ENCODE results near the gene CDK18. TPM values are rescaled to one million over a fixed set of nuclear protein-coding genes. Genes with fewer than 3 reads are reported as not detected.

The CDK18 gene
- total RNA-seq, 2 experiments from 2014 or later = 4.0 to 5.2 TPM

DNA sequence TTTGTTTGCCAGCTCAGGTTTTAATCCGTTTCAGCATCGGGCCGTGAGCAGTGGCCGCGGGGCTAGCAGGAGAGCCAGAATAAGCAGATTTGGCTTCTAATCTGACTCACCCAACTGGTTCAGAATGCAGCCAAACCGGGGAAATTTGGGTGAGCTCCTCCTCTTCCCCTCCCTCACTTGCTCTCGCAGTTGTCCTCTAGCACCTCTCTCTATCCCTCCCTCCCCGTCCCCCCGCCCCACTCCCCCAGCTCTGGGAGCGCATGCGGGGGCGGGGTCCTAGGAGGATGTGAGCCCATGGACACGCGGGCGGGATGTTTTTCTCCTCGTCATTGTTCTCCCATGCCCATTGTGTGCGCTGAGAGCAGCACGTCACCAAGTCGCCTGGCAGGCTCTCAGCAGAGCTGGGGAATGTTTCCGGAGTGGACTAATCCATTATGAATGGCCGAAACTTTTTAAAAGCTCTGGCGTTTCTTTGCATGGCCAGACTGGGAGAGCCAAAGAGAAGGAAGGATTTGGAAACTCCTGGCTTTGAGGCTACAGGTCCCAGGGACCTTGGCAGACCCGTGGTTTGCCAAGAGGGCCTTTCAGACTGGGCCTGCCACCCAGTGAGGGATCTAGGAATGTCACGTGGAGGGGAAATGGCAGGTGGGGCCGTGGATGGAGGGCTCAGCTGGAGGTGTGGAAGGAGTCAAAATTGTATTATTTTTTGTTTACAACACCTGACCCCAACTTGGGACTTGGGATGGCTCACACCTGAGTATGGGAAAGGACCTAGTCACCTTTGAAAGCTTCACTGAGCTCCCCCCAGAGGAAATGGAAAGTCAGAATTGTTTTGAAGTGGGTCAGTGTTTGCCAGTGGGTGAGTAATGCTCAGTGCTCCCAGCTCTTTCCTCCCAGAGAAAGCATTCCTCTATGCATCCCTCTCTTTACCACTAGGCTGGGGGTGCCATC is 39.2 kb downstream of the CDK18 start:
- H3K27ac Mint-ChIP-seq = no peak overlapping the region

DNA sequence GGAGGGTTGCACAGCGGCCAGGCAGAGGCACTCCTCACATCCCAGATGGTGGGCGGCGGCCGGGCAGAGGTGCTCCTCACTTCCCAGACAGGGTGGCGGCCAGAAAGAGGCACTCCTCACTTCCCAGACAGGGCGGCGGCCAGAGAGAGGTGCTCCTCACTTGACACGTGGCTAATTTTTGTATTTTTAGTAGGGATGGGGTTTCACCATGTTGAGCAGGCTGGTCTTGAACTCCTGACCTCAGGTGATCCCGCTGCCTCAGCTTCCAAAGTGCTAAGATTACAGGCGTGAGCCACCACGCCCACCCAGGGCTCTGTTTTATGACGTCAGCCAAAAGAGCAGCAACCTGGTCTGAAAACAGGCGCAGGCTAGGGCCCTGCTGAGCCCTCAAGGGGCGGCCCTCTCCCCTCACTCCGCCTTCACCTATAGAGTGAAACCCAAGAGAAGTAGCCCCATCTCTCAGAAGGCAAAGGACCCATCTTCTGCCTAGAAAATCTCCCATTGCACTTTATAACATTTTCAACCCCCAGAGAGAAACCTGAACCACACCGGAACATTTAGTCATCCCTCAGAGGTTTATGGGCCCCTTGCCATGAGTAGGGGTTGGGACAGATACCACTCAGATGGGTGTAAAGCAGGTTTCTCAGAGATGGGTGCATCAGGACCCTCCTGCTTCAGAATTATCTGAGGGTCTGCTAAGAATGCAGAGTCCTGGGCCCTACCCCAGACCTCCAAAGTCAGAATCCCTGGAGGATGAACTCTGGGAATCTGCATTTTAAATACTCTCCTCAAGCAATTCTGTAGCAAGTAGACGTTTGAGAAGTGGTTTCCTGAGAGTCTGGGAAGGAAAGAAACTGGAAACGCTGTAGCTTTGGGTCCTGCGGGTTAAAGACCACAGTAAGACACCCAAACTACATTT is 40.8 kb downstream of the CDK18 start:
- Mint-ChIP-seq H3K4me3 (no peak overlapping the region), H3K9me3 (ENCODE audit: low read depth) (no peaks in the 10 kb centered on the region), H3K4me1 (peaks cover 9% of the 10 kb centered on the region), H3K27me3 (peaks cover 71% of the 10 kb centered on the region), H3K27ac (no peak overlapping the region), H3K36me3 (no peaks in the 10 kb centered on the region)
- DNase-seq = peak; percentile 22
- no peak for ATAC-seq
- CTCF ChIA-PET = interaction anchor here (0.8 to 1.9 kb wide), 2 partner anchors 46 to 113 kb away, joined by 3 to 4 read pairs; no protein-coding TSS in a partner anchor

More for the DNA sequence above, 39.2 kb downstream of the CDK18 start:
- peaks cover 63% of the 10 kb centered on the region for H3K27me3 Mint-ChIP-seq
- CTCF ChIA-PET = interaction anchor here (0.6 to 1.7 kb wide), 8 partner anchors 12 to 189 kb away, joined by 3 to 5 read pairs (median 4); no protein-coding TSS in a partner anchor
- ATAC-seq (peak; percentile 51), DNase-seq (peak; percentile 50)
- H3K36me3 Mint-ChIP-seq = no peaks in the 10 kb centered on the region
- H3K4me3 Mint-ChIP-seq = no peak overlapping the region
- no peaks in the 10 kb centered on the region for H3K9me3 Mint-ChIP-seq (ENCODE audit: low read depth)
- H3K4me1 Mint-ChIP-seq = peaks cover 9% of the 10 kb centered on the region

DNA sequence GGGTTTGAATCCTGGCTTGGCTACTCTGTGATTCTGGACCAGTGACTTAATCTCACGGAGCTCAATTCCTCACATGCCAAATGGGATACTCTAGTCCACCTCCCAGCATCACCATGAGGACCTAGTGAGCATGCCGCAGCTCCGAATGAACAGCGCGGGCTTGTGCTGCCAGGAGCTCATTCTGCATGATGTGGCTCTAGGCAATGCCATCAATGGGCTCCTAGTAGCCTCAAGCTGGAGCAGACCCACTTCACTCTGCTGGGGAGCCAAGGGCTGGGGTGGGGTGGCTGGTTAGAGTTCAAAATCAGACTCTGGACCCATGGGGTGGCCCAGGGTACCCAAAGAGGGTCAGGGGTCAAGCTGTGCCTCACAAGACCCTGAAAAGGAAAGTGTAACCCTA is 41.5 kb downstream of the CDK18 start:
- H3K9me3 Mint-ChIP-seq (ENCODE audit: low read depth) = no peaks in the 10 kb centered on the region
- ATAC-seq (no peak), DNase-seq (peak; percentile 22)
- peaks cover 9% of the 10 kb centered on the region for H3K4me1 Mint-ChIP-seq
- H3K36me3 Mint-ChIP-seq = no peaks in the 10 kb centered on the region
- peaks cover 73% of the 10 kb centered on the region for H3K27me3 Mint-ChIP-seq
- no peak overlapping the region for H3K4me3 Mint-ChIP-seq
- CTCF ChIA-PET = interaction anchor here (0.8 to 1.9 kb wide), 2 partner anchors 45 to 112 kb away, joined by 3 to 4 read pairs; no protein-coding TSS in a partner anchor
- no peak overlapping the region for H3K27ac Mint-ChIP-seq

DNA sequence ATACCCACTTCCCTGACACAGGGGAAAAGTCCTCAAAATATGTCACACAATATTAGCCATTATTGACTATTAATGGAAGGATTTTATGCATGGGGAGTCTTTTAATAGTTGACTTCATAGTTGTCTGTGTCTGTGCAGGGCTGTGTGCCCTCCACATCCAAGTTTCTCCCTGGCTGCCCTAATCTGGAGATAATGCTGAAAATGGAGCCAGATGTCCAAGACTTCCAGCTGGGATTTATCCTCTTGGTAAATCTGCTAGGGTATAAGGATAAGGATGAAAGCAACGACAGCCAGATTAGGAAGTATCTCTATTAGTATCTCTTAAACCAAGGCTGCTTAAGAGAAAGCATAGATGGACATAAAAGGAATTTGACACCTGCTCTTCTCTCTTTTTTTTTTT is 42.1 kb downstream of the CDK18 start:
- no peaks in the 10 kb centered on the region for H3K36me3 Mint-ChIP-seq
- no peak for DNase-seq
- H3K27ac Mint-ChIP-seq = no peak overlapping the region
- peaks cover 73% of the 10 kb centered on the region for H3K27me3 Mint-ChIP-seq
- no peak for ATAC-seq
- H3K9me3 Mint-ChIP-seq (ENCODE audit: low read depth) = no peaks in the 10 kb centered on the region
- no peak overlapping the region for H3K4me3 Mint-ChIP-seq
- H3K4me1 Mint-ChIP-seq = peaks cover 9% of the 10 kb centered on the region
- CTCF ChIA-PET = interaction anchor here (1.9 kb wide), 1 partner anchor 112 kb away, joined by 4 read pairs; no protein-coding TSS in a partner anchor

DNA sequence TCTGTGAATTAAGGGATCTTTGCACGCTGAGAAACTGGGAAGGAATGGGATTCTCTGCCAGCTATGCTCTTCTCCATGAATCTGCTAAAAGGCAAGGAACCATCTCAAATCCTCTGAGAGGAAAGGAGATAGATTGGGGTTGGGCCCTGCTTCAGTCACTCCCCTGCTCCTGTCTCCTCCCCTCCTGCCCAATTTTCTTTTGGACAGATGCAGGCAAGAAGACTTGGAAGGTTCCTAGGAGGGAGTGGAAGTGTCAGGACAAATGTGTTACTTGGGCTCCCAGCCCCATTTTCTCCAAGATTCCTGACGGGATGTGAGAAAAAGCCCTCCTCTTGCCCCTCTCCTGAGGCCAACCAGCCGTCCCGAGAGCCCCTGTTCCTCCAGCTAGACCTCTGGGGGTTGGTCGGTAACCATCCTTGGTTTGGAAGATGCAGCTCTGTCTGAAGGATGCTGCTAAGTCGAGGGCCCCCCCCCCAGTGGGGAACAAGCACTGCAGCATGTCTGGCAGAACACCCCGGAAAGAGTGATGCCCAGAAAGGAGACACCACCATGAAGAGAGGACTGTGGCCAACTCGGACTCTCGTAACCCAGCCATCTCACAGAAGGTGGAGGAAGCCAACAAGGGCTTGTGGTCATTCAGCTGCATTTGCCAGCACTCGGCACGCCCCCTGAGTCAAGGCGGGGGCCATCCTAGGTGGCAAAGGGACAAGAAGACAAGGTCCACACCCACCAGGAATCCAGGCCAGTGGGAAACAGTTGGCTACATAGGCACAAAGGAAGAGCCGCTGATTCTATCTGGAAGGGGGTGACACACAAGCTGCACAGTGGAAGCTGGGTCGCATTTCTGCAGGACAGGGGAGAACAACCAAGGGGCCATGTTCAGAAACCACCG is 43.7 kb downstream of the CDK18 start:
- H3K4me1 Mint-ChIP-seq = peaks cover 7% of the 10 kb centered on the region
- H3K9me3 Mint-ChIP-seq (ENCODE audit: low read depth) = no peaks in the 10 kb centered on the region
- peaks cover 71% of the 10 kb centered on the region for H3K27me3 Mint-ChIP-seq
- peak; percentile 28 for DNase-seq
- H3K4me3 Mint-ChIP-seq = no peak overlapping the region
- CTCF ChIA-PET = interaction anchor here (0.6 to 2.2 kb wide), 5 partner anchors 24 to 216 kb away, joined by 3 to 5 read pairs (median 4); no protein-coding TSS in a partner anchor
- ATAC-seq = no peak
- no peaks in the 10 kb centered on the region for H3K36me3 Mint-ChIP-seq
- H3K27ac Mint-ChIP-seq = no peak overlapping the region

DNA sequence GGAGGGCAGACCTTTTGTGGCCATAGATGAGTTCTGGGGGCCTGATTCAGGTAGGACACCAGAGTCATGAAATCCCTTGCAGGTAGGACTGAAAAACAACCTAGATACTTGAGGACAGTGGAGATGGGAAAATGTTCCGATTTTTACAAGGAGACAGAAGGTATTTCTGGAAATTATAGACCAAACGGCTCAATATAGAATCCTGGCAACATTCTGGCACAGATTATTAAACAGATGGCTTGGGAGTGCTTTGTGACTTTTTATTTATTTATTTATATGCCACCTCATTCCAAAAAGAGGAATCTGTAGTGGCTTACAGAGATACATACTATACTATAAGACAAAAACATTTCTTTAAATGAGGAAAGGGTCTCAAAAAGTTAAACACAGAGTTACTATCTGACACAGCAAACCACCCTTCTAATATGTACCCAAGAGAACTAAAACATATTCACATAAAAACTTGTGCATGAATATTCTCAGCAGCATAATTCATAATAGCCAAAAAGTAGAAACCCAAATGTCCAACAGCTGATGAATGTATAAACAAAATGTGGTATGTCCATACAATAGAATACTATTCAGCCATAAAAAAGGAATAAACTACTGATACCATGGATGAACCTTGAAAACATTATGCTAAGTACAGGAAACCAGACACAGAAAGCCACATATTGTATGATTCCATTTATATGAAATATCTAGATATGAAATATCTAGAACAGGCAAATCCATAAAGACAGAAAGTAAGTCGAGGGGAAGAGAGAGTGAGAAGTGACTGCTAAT is 49.8 kb downstream of the CDK18 start:
- Mint-ChIP-seq H3K27ac (no peak overlapping the region), H3K27me3 (peaks cover 62% of the 10 kb centered on the region), H3K36me3 (peaks cover 6% of the 10 kb centered on the region), H3K4me3 (no peak overlapping the region), H3K4me1 (no peaks in the 10 kb centered on the region), H3K9me3 (ENCODE audit: low read depth) (peaks cover 9% of the 10 kb centered on the region)
- DNase-seq (peak; percentile 7), ATAC-seq (no peak)
- CTCF ChIA-PET = interaction anchor here (1.3 kb wide), 1 partner anchor 105 kb away, joined by 3 read pairs; no protein-coding TSS in a partner anchor

DNA sequence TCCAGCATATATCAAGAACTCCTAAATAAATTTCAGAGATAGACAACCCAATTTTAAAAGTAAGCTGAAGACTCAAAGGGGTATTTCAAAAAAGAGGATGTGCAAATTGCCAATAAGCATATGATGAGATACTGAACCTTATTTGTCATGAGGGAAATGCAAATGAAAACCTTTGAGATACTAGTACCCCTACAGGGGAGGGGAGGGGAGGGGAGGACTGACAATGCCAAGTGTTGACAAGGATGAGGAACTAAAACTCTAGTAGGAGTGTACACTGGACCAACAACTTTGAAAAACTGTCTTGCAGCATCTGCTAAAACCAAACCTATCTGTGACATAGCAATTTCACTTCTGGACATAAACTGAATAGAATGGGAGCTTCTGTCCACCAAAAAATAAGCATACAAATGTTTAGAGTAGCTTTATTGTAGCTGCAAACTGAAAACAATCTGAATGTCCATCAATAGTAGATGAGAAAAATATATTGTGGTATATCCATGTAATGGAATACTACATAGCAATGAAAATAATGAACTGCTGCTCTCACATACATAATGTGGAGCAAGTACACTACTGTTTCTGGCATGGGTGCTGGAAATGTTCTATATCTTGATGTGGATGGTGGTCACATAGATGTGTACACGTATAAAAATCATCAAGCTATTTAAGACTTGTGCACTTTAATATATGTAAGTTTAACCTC is 57.2 kb downstream of the CDK18 start:
- Mint-ChIP-seq H3K36me3 (no peaks in the 10 kb centered on the region), H3K27me3 (peaks cover 68% of the 10 kb centered on the region)
- ATAC-seq = no peak

DNA sequence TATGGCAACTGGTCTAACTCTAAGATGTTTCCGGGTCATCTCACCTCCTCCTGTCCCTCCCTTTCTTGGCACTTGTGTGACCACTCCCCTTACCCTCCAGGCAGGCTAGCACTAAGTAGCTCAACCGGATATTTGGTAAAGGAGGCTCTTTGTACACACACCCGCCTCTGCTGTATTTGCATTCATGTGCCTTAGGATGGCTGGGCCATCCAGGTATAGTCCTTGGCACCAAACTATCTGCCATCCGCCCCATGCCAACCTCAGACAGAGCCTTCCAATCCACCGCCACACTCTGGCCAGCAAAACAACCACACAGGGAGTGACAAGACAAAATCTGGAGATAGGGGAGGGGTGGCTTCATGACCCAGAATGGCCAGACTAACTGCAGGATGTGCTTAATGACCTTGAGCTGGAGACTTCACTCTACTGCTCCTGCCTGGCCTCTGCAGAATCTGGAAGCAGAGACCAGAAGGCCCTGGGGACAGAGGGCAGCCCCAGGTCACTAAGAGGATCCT is 59.5 kb downstream of the CDK18 start:
- DNase-seq (peak; percentile 30), ATAC-seq (no peak)

More for the DNA sequence above, 57.2 kb downstream of the CDK18 start:
- no peaks in the 10 kb centered on the region for H3K4me1 Mint-ChIP-seq
- CTCF ChIA-PET = interaction anchor here (1.7 kb wide), 1 partner anchor 76 kb away, joined by 4 read pairs; no protein-coding TSS in a partner anchor
- peaks cover 2% of the 10 kb centered on the region for H3K9me3 Mint-ChIP-seq (ENCODE audit: low read depth)
- no peak overlapping the region for H3K27ac Mint-ChIP-seq
- no peak for DNase-seq
- no peak overlapping the region for H3K4me3 Mint-ChIP-seq

DNA sequence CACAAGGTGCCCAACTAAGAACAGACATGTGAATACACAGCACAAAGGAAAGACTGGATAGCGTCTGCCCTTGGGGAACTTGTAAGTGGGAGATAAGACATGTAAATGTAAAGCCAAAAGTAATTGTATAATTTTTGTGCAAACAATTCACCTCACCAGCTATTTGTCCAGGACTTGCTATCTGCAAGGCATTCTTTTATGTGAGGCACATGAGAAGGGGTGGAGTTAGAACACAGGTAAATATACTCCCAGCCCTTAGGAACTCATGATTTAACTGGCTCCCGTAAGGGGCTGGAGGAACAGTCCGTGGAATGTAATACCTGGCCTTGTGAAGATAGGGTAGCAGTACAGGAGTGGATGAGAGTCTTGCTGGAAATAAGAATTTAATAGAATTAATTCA is 61.3 kb downstream of the CDK18 start:
- ATAC-seq (no peak), DNase-seq (peak; percentile 31)
- H3K36me3 Mint-ChIP-seq = no peaks in the 10 kb centered on the region
- no peak overlapping the region for H3K27ac Mint-ChIP-seq
- H3K9me3 Mint-ChIP-seq (ENCODE audit: low read depth) = peaks cover 2% of the 10 kb centered on the region
- H3K27me3 Mint-ChIP-seq = peaks cover 68% of the 10 kb centered on the region
- CTCF ChIA-PET = interaction anchor here (1.1 to 1.4 kb wide), 2 partner anchors 23 to 41 kb away, joined by 3 read pairs; no protein-coding TSS in a partner anchor
- H3K4me1 Mint-ChIP-seq = peaks cover 4% of the 10 kb centered on the region
- no peak overlapping the region for H3K4me3 Mint-ChIP-seq

More for the DNA sequence above, 59.5 kb downstream of the CDK18 start:
- Mint-ChIP-seq H3K27me3 (peaks cover 69% of the 10 kb centered on the region), H3K4me1 (peaks cover 3% of the 10 kb centered on the region), H3K9me3 (ENCODE audit: low read depth) (peaks cover 2% of the 10 kb centered on the region), H3K27ac (no peak overlapping the region), H3K4me3 (no peak overlapping the region), H3K36me3 (no peaks in the 10 kb centered on the region)
- CTCF ChIA-PET = interaction anchor here (0.6 to 0.9 kb wide), 2 partner anchors 54 to 117 kb away, joined by 3 to 4 read pairs; partner anchors contain the start of gene SLC45A3

DNA sequence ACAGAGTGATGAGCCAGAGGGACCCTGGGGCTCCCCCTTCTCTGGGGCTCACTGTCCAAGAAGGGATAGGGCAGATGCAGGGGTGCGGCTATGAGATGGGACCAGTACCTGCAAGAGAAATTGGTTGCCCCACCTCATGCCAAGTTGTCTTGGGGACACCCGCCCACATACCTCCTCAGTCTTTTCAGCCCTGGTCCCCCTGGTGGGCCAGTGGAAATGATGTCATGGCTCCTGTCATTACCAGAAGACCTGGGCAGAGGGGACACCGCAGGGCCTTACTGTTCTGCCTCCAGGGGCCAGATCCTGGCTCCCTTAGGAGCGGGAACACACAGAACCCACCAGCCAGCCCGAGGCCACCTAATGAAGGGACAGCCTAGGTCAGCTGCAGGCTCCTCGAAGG is 63.2 kb downstream of the CDK18 start:
- Mint-ChIP-seq H3K27ac (no peak overlapping the region), H3K36me3 (no peaks in the 10 kb centered on the region), H3K9me3 (ENCODE audit: low read depth) (no peaks in the 10 kb centered on the region), H3K4me1 (peaks cover 4% of the 10 kb centered on the region), H3K4me3 (no peak overlapping the region), H3K27me3 (peaks cover 77% of the 10 kb centered on the region)
- DNase-seq = peak; percentile 38
- CTCF ChIA-PET = interaction anchor here (1.4 to 4.7 kb wide), 3 partner anchors 24 to 91 kb away, joined by 4 to 24 read pairs (median 5); no protein-coding TSS in a partner anchor
- no peak for ATAC-seq

DNA sequence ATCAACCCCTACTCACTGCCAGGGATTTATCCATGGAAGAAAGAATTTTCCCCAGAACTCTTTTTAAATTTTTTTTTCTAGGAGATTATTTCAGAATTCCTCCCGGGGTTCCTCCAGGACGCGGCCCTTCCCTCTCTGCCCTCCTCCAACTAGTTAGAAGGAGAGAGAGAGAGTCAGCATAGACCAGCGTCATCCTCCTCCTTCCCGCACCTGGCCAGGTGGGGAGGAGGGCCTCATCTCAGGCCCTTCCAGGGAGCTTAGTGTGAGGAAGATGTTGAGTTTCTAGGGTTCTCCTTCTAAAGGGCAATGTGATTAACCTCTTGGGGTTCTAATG is 63.6 kb downstream of the CDK18 start:
- ATAC-seq (no peak), DNase-seq (no peak)
- no peak overlapping the region for H3K27ac Mint-ChIP-seq
- CTCF ChIA-PET = interaction anchor here (1.9 to 4.7 kb wide), 2 partner anchors 24 to 91 kb away, joined by 5 to 24 read pairs; no protein-coding TSS in a partner anchor
- no peaks in the 10 kb centered on the region for H3K36me3 Mint-ChIP-seq
- H3K4me1 Mint-ChIP-seq = peaks cover 4% of the 10 kb centered on the region
- H3K27me3 Mint-ChIP-seq = peaks cover 75% of the 10 kb centered on the region
- no peaks in the 10 kb centered on the region for H3K9me3 Mint-ChIP-seq (ENCODE audit: low read depth)
- no peak overlapping the region for H3K4me3 Mint-ChIP-seq
